ENCODE measurements around the gene UBE3D. TPM values are rescaled to one million over a fixed set of nuclear protein-coding genes. Genes with fewer than 3 reads are reported as not detected.

Gene UBE3D
- total RNA-seq, 1 experiment from 2014 or later: 11.0 TPM

GRCh38 chr6:82978362-82978945, 87.2 kb downstream of the UBE3D start:
- no peak for ATAC-seq
- POLR2A ChIA-PET: no interaction called here

GRCh38 chr6:82976179-82976578, 89.5 kb downstream of the UBE3D start:
- ChIA-PET CTCF (no interaction called here), POLR2A (no interaction called here)
- TF ChIP-seq TCF7L2 (IDR thresholded peaks at IDR 0.05; ENCODE audit: low read depth, low read length): no peak
- TF ChIP-seq SIN3A (IDR thresholded peaks at IDR 0.05; ENCODE audit: borderline replicate concordance, insufficient read depth, low read depth, low read length): no peak
- TF ChIP-seq REST (IDR thresholded peaks at IDR 0.05; ENCODE audit: insufficient read depth in 1 of 2, low read depth in 2 of 2, low read length in 1 of 2): no peak
- no peak for TF ChIP-seq CTCF (IDR thresholded peaks at IDR 0.05)
- no peak for TF ChIP-seq POLR2AphosphoS5 (IDR thresholded peaks at IDR 0.05; ENCODE audit: low read depth, low read length)
- Histone ChIP-seq H3K27ac (ENCODE audit: low read length) (no peak overlapping the region), H3K36me3 (ENCODE audit: control insufficient read depth, insufficient read depth, low read length) (no peaks in the 10 kb centered on the region; the same call in 1 of the 2 replicates), H3K27me3 (ENCODE audit: control insufficient read depth, insufficient read depth, low read length) (no peaks in the 10 kb centered on the region), H3K4me1 (ENCODE audit: control insufficient read depth, insufficient read depth, low read length) (no peaks in the 10 kb centered on the region), H3K9me3 (ENCODE audit: control insufficient read depth, insufficient read depth, low read depth, low read length) (no peaks in the 10 kb centered on the region), H3K4me3 (ENCODE audit: low read depth in 2 of 2, low read length in 2 of 2) (no peak overlapping the region)
- DNase-seq (ENCODE audit: low read depth, low spot score): no peak
- BruUV-seq (replicated peaks): no TSS peak
- in situ Hi-C loops (cut with HindIII; ENCODE audit: low pct_unique_long_range_greater_than_20kb, low sequenced_read_pairs): no loop called here
- ATAC-seq: no peak
- intact Hi-C loops (cut with micrococcal nuclease; ENCODE audit: unreplicated experiment): no loop called here

More at GRCh38 chr6:82978362-82978945, 87.2 kb downstream of the UBE3D start:
- Histone ChIP-seq H3K27ac (ENCODE audit: low read length) (no peak overlapping the region), H3K36me3 (ENCODE audit: control insufficient read depth, insufficient read depth, low read length) (no peaks in the 10 kb centered on the region), H3K27me3 (ENCODE audit: control insufficient read depth, insufficient read depth, low read length) (no peaks in the 10 kb centered on the region), H3K4me3 (ENCODE audit: low read depth in 2 of 2, low read length in 2 of 2) (no peak overlapping the region), H3K4me1 (ENCODE audit: control insufficient read depth, insufficient read depth, low read length) (no peaks in the 10 kb centered on the region), H3K9me3 (ENCODE audit: control insufficient read depth, insufficient read depth, low read depth, low read length) (no peaks in the 10 kb centered on the region)
- in situ Hi-C loops (cut with HindIII; ENCODE audit: low pct_unique_long_range_greater_than_20kb, low sequenced_read_pairs): no loop called here
- CTCF ChIA-PET: no interaction called here
- TF ChIP-seq TCF7L2 (IDR thresholded peaks at IDR 0.05; ENCODE audit: low read depth, low read length) (no peak), SIN3A (IDR thresholded peaks at IDR 0.05; ENCODE audit: borderline replicate concordance, insufficient read depth, low read depth, low read length) (no peak), CTCF (IDR thresholded peaks at IDR 0.05) (no peak), POLR2AphosphoS5 (IDR thresholded peaks at IDR 0.05; ENCODE audit: low read depth, low read length) (no peak), REST (IDR thresholded peaks at IDR 0.05; ENCODE audit: insufficient read depth in 1 of 2, low read depth in 2 of 2, low read length in 1 of 2) (no peak)
- BruUV-seq (replicated peaks): no TSS peak
- intact Hi-C loops (cut with micrococcal nuclease; ENCODE audit: unreplicated experiment): no loop called here
- DNase-seq (ENCODE audit: low read depth, low spot score): no peak
